ENCODE data around the gene NCOA6. TPM values are rescaled to one million over a fixed set of nuclear protein-coding genes. Genes with fewer than 3 reads are reported as not detected.
"Not testable (repeated sequence)": the region's sequence is repeated elsewhere in the genome, so short reads cannot be mapped to it uniquely, and the experiment has no call there.

The NCOA6 gene
- total RNA-seq, 2 experiments from 2014 or later: 28.9 to 29.8 TPM

DNA sequence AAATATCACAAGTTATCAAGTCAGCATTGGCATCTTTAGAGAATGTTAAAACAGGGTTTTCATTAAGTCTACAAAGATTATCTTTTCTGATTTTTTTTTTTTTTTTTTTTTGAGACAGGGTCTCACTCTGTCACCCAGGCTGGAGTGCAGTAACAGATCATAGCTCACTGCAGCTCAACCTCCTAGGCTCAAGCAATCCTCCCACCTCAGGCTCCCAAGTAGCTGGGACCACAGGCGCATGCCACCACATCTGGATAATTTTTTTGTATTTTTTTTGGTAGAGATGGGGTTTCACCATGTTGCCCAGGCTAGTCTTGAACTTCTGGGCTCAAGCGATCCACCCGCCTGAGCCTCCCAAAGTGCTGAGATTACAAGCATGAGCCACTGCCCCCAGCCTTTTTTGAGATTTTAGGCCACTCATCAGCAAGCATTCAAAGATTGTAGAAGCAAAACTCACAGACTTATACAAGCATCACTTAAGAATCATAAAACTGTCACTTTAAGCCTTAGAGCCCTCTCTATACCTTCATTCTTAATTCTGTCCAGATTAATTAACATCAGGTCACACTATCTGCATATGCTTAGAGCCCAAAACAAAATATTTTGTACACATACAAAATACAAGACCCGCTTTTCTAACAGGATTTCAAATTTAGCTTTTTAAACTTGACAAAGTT is 32.6 kb downstream of the NCOA6 start:
- no peaks in the 10 kb centered on the region for H3K9me3 Mint-ChIP-seq
- no peak for DNase-seq
- peaks cover 8% of the 10 kb centered on the region for H3K36me3 Mint-ChIP-seq (ENCODE audit: low read depth)
- no peak overlapping the region for H3K27ac Mint-ChIP-seq
- H3K4me1 Mint-ChIP-seq: no peaks in the 10 kb centered on the region
- no peaks in the 10 kb centered on the region for H3K27me3 Mint-ChIP-seq
- POLR2A ChIA-PET: no interaction called here
- CTCF ChIA-PET: interaction anchor here (0.6 to 1.8 kb wide), 3 partner anchors 9 to 489 kb away, joined by 3 to 5 read pairs (median 4); no protein-coding TSS in a partner anchor
- no peak overlapping the region for H3K4me3 Mint-ChIP-seq

DNA sequence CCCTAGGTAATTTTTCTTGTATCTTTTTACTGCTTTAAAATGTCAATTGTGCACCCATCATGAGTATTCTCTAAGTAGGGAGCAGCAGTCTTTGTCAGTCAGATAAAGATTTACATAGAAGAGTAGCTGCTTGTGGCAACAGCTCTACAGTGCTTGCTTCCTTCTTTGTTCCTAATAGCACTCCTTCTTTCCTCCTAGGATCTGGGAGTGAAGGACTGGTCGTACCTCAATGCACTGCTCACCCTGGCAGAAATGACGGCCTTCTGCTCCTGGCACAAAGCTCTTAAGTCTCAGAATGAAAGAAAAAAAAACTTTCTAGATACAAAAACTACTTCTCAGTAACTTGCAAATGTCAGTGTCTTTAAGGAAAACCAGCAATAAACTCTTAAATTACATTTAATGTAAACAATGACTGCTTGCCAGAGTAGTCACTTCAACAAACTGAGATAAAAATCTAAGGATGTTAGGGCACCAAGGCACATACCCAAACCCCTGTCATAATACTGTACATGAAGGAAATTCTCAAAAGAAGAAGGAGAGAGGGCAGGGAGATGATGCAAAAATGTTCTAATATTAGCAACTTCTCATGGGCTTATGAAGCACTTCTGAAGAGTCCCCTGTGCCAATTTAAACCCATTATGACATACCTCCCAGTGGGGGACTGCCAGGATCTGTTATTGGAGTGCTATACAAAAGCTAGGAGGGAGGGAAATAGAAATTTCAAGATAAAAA is 34.0 kb downstream of the NCOA6 start:
- POLR2A ChIA-PET: no interaction called here
- no peaks in the 10 kb centered on the region for H3K9me3 Mint-ChIP-seq
- peaks cover 8% of the 10 kb centered on the region for H3K36me3 Mint-ChIP-seq (ENCODE audit: low read depth)
- no peak overlapping the region for H3K27ac Mint-ChIP-seq
- CTCF ChIA-PET: interaction anchor here (0.5 to 1.7 kb wide), 2 partner anchors 22 to 304 kb away, joined by 3 to 4 read pairs; no protein-coding TSS in a partner anchor
- H3K4me3 Mint-ChIP-seq: no peak overlapping the region
- no peaks in the 10 kb centered on the region for H3K27me3 Mint-ChIP-seq
- no peak for DNase-seq
- H3K4me1 Mint-ChIP-seq: no peaks in the 10 kb centered on the region

DNA sequence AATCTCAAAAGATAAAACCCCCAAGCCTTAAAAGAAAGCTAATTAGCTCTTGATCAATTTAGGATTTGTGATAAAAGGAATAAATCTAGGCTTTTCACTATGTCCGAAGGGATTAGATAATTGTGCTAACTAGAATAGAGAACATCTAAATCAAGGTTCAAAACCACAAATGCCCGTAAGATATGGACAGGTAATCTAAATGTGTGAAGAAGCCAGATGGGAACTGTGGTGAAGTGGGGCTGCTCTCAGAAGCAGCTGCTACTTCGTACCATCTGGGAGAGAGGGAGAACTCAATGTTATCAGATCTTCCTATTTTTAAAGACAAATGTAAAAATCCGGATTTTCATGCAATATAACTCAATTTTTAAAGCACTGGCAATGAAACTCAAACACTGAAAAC is 44.2 kb downstream of the NCOA6 start:
- H3K27me3 Mint-ChIP-seq: no peaks in the 10 kb centered on the region
- ChIA-PET CTCF (interaction anchor here (5.5 kb wide), 1 partner anchor 12 kb away, joined by 27 read pairs; no protein-coding TSS in a partner anchor), POLR2A (no interaction called here)
- H3K4me3 Mint-ChIP-seq: no peak overlapping the region
- H3K27ac Mint-ChIP-seq: no peak overlapping the region
- H3K4me1 Mint-ChIP-seq: no peaks in the 10 kb centered on the region
- peaks cover 9% of the 10 kb centered on the region for H3K36me3 Mint-ChIP-seq (ENCODE audit: low read depth)
- no peaks in the 10 kb centered on the region for H3K9me3 Mint-ChIP-seq
- DNase-seq: no peak

DNA sequence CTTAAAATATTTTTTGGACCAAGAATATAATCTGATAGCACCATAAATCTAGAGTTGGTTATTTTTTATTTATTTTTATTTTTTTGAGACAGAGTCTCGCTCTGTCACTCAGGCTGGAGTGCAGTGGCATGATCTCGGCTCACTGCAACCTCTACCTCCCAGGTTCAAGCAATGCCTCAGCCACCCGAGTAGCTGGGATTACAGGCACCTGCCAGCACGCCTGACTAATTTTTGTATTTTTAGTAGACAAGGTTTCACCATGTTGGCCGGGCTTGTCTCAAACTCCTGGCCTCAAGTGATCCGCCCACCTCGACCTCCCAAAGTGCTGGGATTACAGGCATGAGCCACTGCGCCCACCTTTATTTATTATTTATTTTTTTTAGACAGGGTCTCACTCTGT is 45.2 kb downstream of the NCOA6 start:
- CTCF ChIA-PET: interaction anchor here (5.5 kb wide), 1 partner anchor 11 kb away, joined by 27 read pairs; no protein-coding TSS in a partner anchor
- H3K27me3 Mint-ChIP-seq, H3K27ac Mint-ChIP-seq: not testable (repeated sequence)

DNA sequence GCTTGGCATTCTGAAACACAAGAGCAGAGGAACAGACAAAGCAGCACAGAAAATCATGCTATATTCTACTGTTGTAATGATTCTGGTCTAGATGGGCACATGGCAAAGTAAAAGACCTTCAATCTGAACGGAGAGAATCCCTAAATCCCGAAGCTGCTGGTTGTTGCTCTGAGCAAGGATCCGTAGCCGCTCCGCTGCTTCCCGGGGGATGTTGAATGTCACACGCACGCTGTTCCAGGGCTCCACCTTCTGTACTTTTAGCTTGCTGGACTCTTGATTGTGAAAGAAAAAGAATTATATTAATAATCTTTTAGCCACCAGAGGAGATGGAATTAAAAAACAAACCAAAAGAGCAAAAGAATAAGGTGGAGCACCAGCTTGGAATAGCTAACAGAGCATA is 49.3 kb downstream of the NCOA6 start:
- Mint-ChIP-seq H3K4me1 (no peaks in the 10 kb centered on the region), H3K9me3 (no peaks in the 10 kb centered on the region), H3K27me3 (no peaks in the 10 kb centered on the region), H3K4me3 (no peak overlapping the region), H3K27ac (no peak overlapping the region), H3K36me3 (ENCODE audit: low read depth) (peaks cover 27% of the 10 kb centered on the region)
- no peak for DNase-seq
- ChIA-PET CTCF (interaction anchor here (0.7 to 1.6 kb wide), 2 partner anchors 9 to 1086 kb away, joined by 4 read pairs; no protein-coding TSS in a partner anchor), POLR2A (interaction anchor here (1.0 kb wide), 1 partner anchor 11 kb away, joined by 3 read pairs; no protein-coding TSS in a partner anchor)

More for the DNA sequence above, 45.2 kb downstream of the NCOA6 start:
- H3K4me1 Mint-ChIP-seq, H3K9me3 Mint-ChIP-seq, POLR2A ChIA-PET, H3K4me3 Mint-ChIP-seq, DNase-seq: not testable (repeated sequence)
- peaks cover 14% of the 10 kb centered on the region for H3K36me3 Mint-ChIP-seq (ENCODE audit: low read depth)

DNA sequence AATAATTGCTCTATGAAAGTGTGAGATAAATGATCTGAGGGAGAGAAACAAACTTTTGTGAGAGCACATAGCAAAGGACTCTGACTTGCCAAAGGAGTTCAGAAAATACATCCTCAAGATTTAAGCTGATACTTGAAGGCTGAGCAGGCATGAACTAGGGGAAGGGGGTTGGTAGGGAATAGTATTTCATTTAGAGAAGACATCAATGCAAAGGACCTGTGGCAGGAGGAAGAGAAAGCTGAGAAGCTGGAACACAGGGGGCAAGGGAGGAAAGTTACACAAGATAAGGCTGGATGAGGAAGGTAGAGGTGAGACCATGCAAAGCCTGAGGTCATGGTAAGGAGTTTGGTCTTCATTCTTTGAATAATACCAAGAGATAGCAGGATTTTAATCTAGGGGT is 50.6 kb downstream of the NCOA6 start:
- Mint-ChIP-seq H3K27ac (no peak overlapping the region), H3K36me3 (ENCODE audit: low read depth) (peaks cover 26% of the 10 kb centered on the region), H3K27me3 (no peaks in the 10 kb centered on the region), H3K4me3 (no peak overlapping the region), H3K9me3 (no peaks in the 10 kb centered on the region), H3K4me1 (no peaks in the 10 kb centered on the region)
- POLR2A ChIA-PET: no interaction called here
- DNase-seq: no peak
- CTCF ChIA-PET: interaction anchor here (1.0 to 1.3 kb wide), 2 partner anchors 9 to 236 kb away, joined by 3 to 5 read pairs; no protein-coding TSS in a partner anchor

DNA sequence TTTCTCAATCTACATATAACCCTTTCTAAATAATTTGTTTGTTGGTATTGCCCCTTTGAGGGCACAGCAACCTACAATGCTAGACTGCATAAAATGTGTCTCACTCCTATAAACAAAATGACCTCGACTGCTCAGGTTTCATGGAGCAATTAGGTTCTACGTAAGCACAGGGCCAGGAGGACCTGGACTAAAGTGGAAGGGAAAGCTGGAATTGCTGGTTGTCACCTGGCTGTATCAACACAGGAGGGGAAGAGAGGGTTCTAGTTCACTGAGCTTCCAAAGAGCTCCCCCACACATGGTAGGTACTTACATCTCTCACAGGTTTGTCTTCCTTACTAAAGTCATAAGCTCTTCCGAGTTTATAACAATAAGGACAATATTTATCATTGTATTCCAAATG is 51.0 kb downstream of the NCOA6 start:
- CTCF ChIA-PET: interaction anchor here (1.0 to 1.3 kb wide), 2 partner anchors 8 to 236 kb away, joined by 3 to 5 read pairs; no protein-coding TSS in a partner anchor
- no peak overlapping the region for H3K27ac Mint-ChIP-seq
- no peaks in the 10 kb centered on the region for H3K4me1 Mint-ChIP-seq
- H3K27me3 Mint-ChIP-seq: no peaks in the 10 kb centered on the region
- H3K36me3 Mint-ChIP-seq (ENCODE audit: low read depth): peaks cover 26% of the 10 kb centered on the region
- POLR2A ChIA-PET: interaction anchor here (0.6 kb wide), 1 partner anchor 13 kb away, joined by 3 read pairs; no protein-coding TSS in a partner anchor
- no peaks in the 10 kb centered on the region for H3K9me3 Mint-ChIP-seq
- H3K4me3 Mint-ChIP-seq: no peak overlapping the region
- no peak for DNase-seq

DNA sequence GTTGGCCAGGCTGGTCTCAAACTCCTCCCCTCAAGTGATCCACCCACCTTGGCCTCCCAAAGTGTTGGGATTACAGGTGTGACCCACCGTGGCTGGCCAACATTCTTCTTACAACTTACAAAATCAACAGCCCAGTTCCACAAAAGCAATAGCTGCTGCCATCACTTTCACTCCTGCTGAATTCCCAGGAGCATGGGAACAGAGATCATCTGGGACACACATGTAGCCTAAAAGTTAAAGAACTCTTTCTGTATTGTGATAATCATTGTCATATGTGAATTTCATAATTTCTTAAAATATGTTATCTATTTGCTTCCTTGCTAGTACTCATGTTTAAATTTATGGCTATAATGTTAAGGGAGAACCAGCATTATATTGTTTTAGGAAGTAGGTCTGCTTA is 51.7 kb downstream of the NCOA6 start:
- ChIA-PET POLR2A (no interaction called here), CTCF (no interaction called here)
- peaks cover 28% of the 10 kb centered on the region for H3K36me3 Mint-ChIP-seq (ENCODE audit: low read depth)
- no peak overlapping the region for H3K4me3 Mint-ChIP-seq
- H3K9me3 Mint-ChIP-seq: no peaks in the 10 kb centered on the region
- no peak overlapping the region for H3K27ac Mint-ChIP-seq
- no peak for DNase-seq
- H3K4me1 Mint-ChIP-seq: no peaks in the 10 kb centered on the region
- no peaks in the 10 kb centered on the region for H3K27me3 Mint-ChIP-seq

DNA sequence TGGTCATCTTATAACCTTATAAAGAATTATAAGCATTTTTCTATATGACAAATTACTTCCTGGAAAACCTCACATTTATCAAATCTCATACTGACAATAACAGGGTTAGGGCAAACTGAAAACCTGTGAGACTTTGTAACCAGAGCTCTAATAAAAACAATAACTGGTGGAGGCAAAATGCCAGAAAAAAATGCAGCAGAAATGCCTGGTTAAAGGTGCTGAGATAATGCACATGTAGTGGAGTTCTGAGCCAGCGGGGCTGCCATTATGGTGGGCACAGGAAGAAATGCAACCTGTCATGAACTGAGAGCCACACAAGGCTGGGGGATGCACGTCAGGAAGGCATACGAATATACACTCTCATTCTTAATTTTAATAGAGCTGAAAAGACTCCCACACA is 53.0 kb downstream of the NCOA6 start:
- no peak overlapping the region for H3K4me3 Mint-ChIP-seq

DNA sequence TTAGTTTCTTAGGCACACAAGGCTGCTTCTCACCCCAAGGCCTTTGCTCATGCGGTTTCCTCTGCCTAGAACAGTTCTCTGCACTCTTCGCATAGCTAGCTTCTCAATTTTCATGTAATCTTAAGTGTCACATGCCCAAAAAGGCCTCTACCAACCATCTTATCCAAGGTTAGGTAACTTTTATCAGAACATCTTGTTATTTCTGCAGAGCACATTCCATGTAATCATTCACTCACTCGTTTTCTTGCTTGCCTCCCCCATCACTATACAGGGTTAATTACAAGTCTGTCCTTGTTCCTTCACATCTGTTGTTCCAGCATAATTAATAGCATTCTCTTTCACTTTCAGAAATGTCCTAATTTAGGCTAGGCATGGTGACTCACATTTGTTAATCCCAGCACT is 53.8 kb downstream of the NCOA6 start:
- H3K36me3 Mint-ChIP-seq (ENCODE audit: low read depth): peaks cover 38% of the 10 kb centered on the region
- H3K27me3 Mint-ChIP-seq: no peaks in the 10 kb centered on the region
- ChIA-PET POLR2A (no interaction called here), CTCF (interaction anchor here (0.8 to 1.4 kb wide), 2 partner anchors 228 to 459 kb away, joined by 3 to 7 read pairs; no protein-coding TSS in a partner anchor)
- H3K4me3 Mint-ChIP-seq: no peak overlapping the region
- H3K9me3 Mint-ChIP-seq: no peaks in the 10 kb centered on the region
- no peak overlapping the region for H3K27ac Mint-ChIP-seq
- no peak for DNase-seq
- no peaks in the 10 kb centered on the region for H3K4me1 Mint-ChIP-seq

More for the DNA sequence above, 53.0 kb downstream of the NCOA6 start:
- Mint-ChIP-seq H3K27me3 (no peaks in the 10 kb centered on the region), H3K4me1 (no peaks in the 10 kb centered on the region), H3K36me3 (ENCODE audit: low read depth) (peaks cover 38% of the 10 kb centered on the region), H3K9me3 (no peaks in the 10 kb centered on the region), H3K27ac (no peak overlapping the region)
- ChIA-PET CTCF (interaction anchor here (0.8 to 1.4 kb wide), 2 partner anchors 228 to 460 kb away, joined by 3 to 7 read pairs; no protein-coding TSS in a partner anchor), POLR2A (no interaction called here)
- no peak for DNase-seq

DNA sequence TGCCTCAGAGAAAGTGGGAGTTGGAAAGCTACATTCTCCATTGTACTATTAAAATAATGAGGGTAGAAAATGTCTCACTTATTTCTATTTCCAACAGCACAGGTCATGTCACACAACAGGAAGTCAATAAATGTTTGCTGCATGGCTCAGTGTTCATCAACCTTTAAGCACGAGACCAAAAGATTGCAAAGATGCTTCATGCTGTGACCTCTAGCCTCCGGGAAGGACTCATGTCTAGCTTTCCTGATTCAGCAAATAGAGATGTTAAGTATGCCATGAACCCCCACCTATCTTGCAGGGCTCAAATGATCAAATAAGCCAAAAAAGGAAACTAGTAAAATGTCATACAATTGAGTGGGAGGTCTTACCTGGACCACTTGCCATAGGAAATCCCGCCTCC is 57.4 kb downstream of the NCOA6 start:
- no peak overlapping the region for H3K4me3 Mint-ChIP-seq
- no peaks in the 10 kb centered on the region for H3K9me3 Mint-ChIP-seq
- H3K27me3 Mint-ChIP-seq: no peaks in the 10 kb centered on the region
- peaks cover 2% of the 10 kb centered on the region for H3K4me1 Mint-ChIP-seq
- H3K36me3 Mint-ChIP-seq (ENCODE audit: low read depth): peaks cover 27% of the 10 kb centered on the region
- H3K27ac Mint-ChIP-seq: no peak overlapping the region
- ChIA-PET POLR2A (no interaction called here), CTCF (interaction anchor here (1.2 to 5.0 kb wide), 5 partner anchors 12 to 455 kb away, joined by 3 to 48 read pairs (median 13); partner anchors contain the start of gene DYNLRB1)
- no peak for DNase-seq

DNA sequence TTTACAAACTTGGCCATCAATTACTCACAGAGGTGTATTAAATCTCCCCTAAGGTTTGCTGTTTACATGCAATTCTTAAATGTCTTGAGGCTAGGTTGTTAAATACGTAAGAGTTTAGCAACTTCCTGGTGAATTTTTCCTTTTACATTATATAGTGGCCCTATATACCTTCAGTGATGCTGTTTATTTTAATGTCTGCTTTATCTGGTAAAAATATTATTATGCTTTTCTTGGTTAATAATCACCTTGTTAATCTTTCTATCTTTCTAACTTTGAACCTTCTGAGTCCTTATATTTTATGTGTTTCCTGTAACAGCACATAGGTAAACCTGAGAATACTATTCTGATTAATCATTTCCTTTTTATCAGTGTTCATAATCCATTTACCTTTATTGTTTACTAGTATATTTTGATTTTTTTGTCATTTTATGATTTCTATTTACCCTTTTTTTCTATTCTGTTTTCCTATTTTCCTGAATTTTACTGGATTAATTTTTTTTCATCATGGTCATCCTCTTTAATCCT is 63.4 kb downstream of the NCOA6 start:
- no peak overlapping the region for H3K4me3 Mint-ChIP-seq
- H3K9me3 Mint-ChIP-seq: no peaks in the 10 kb centered on the region
- H3K27ac Mint-ChIP-seq: no peak overlapping the region
- CTCF ChIA-PET: interaction anchor here (1.6 kb wide), 1 partner anchor 14 kb away, joined by 4 read pairs; no protein-coding TSS in a partner anchor
- no peak for DNase-seq
- POLR2A ChIA-PET: interaction anchor here (0.7 kb wide), 1 partner anchor 12 kb away, joined by 3 read pairs; no protein-coding TSS in a partner anchor
- H3K4me1 Mint-ChIP-seq: peaks cover 4% of the 10 kb centered on the region
- H3K27me3 Mint-ChIP-seq: no peaks in the 10 kb centered on the region
- peaks cover 47% of the 10 kb centered on the region for H3K36me3 Mint-ChIP-seq (ENCODE audit: low read depth)

DNA sequence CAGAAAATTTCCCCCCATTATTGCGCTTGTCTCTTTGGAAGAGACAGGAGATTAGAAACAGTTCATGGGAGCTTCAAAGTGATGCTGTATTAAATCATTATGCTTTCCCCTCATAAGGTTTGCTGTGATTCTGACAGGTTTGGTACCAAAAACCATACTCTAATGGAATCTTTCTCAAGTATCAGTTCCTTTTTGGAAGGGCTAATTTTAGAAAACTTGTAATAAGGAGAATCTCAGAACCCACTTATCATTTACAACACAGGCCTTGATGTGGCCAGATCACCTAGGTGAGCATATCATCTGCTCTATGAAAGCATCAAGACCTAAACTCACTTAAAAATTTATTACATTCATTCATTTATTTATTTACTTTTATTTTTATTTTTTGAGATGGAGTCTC is 70.1 kb downstream of the NCOA6 start:
- no peak overlapping the region for H3K27ac Mint-ChIP-seq
- peaks cover 2% of the 10 kb centered on the region for H3K4me1 Mint-ChIP-seq
- H3K9me3 Mint-ChIP-seq: no peaks in the 10 kb centered on the region
- no peak overlapping the region for H3K4me3 Mint-ChIP-seq
- DNase-seq: no peak
- no peaks in the 10 kb centered on the region for H3K27me3 Mint-ChIP-seq
- H3K36me3 Mint-ChIP-seq (ENCODE audit: low read depth): peaks cover 45% of the 10 kb centered on the region
- ChIA-PET POLR2A (no interaction called here), CTCF (interaction anchor here (1.7 to 2.3 kb wide), 3 partner anchors 14 to 443 kb away, joined by 4 to 11 read pairs (median 5); no protein-coding TSS in a partner anchor)

Measured in activated CD4-positive, alpha-beta memory T cell treated with anti-CD3 and anti-CD28 coated beads, Interleukin-2, amount 10 ng/mL, durations not matched to agents 7 days and 5 days (primary cell).